Activated CD4-positive, alpha-beta memory T cell treated with anti-CD3 and anti-CD28 coated beads for 36 hours (primary cell): ENCODE results near the gene FUOM. TPM values are rescaled to one million over a fixed set of nuclear protein-coding genes. Genes with fewer than 3 reads are reported as not detected.
A peak's percentile ranks its signal among the peaks of the same experiment; 100 is the strongest.
"Not testable (repeated sequence)": the region's sequence is repeated elsewhere in the genome, so short reads cannot be mapped to it uniquely, and the experiment has no call there.

ENCODE experiments used
- CTCF ChIA-PET: fragments of 350-600 bp; sonication (Branson Sonifier 250); formaldehyde crosslinking; loops from one replicate; lab custom pipeline; 2021; ENCODE audit warnings: antibody characterized with exemption, inconsistent platforms; lab: Charles Lee
- POLR2A ChIA-PET: fragments of 350-600 bp; sonication (Branson Sonifier 250); formaldehyde crosslinking; loops from one replicate; lab custom pipeline; 2021; ENCODE audit warnings: antibody characterized with exemption; lab: Charles Lee
- DNase-seq: peaks from one replicate; pipeline ENCODE4 v3.0.0-alpha.2; 2020
- H3K27ac Mint-ChIP-seq: one replicate; pipeline ENCODE4 v1.8.0; 2021; ENCODE audit warnings: mixed read lengths
- H3K27me3 Mint-ChIP-seq: one replicate; pipeline ENCODE4 v1.8.0; 2021; ENCODE audit warnings: mixed read lengths
- H3K36me3 Mint-ChIP-seq: one replicate; pipeline ENCODE4 v1.8.0; 2021; ENCODE audit warnings: mixed read lengths
- H3K4me1 Mint-ChIP-seq: one replicate; pipeline ENCODE4 v1.8.0; 2021; ENCODE audit warnings: low read depth, mixed read lengths
- H3K4me3 Mint-ChIP-seq: one replicate; pipeline ENCODE4 v1.8.0; 2021; ENCODE audit warnings: mild to moderate bottlenecking, mixed read lengths
- H3K9me3 Mint-ChIP-seq: one replicate; pipeline ENCODE4 v1.8.0; 2021; ENCODE audit warnings: mixed read lengths
- intact Hi-C: fragments of 100-400 bp; cut with micrococcal nuclease; formaldehyde crosslinking; loops from one replicate; pipeline ENCODE4 v1.15.1; 2023
- total RNA-seq, 2 experiments: library from RNA; stranded (reverse); gene quantifications; one replicate each; pipeline ENCODE4 v1.2.3, GENCODE V29; 2021

FUOM gene
- total RNA-seq, 2 experiments from 2014 or later: 46.5 to 49.8 TPM

- DNase-seq, intact Hi-C loops, POLR2A ChIA-PET, H3K27ac Mint-ChIP-seq, H3K9me3 Mint-ChIP-seq, H3K4me3 Mint-ChIP-seq, H3K27me3 Mint-ChIP-seq, H3K36me3 Mint-ChIP-seq: not testable (repeated sequence)
- H3K4me1 Mint-ChIP-seq: peaks cover 35% of the 10 kb centered on the region
- CTCF ChIA-PET: interaction anchor here (1.7 kb wide), 1 partner anchor 57 kb away, joined by 3 read pairs; no protein-coding TSS in a partner anchor
These were observed 29.1 kb upstream of the FUOM start for GRCh38 chr10:133386951-133387350.

- peaks cover 8% of the 10 kb centered on the region for H3K36me3 Mint-ChIP-seq
- no peaks in the 10 kb centered on the region for H3K27me3 Mint-ChIP-seq
- intact Hi-C loops: no loop called here
- no peak for DNase-seq
- POLR2A ChIA-PET: no interaction called here
- H3K4me1 Mint-ChIP-seq: peaks cover 18% of the 10 kb centered on the region
- H3K9me3 Mint-ChIP-seq: no peaks in the 10 kb centered on the region
- CTCF ChIA-PET: no interaction called here
- H3K4me3 Mint-ChIP-seq: no peak overlapping the region
- H3K27ac Mint-ChIP-seq: no peak overlapping the region
These were observed 27.4 kb upstream of the FUOM start for GRCh38 chr10:133385214-133385613.

- intact Hi-C loops: no loop called here
- Mint-ChIP-seq H3K27ac (no peak overlapping the region), H3K9me3 (no peaks in the 10 kb centered on the region), H3K4me1 (peaks cover 11% of the 10 kb centered on the region), H3K27me3 (no peaks in the 10 kb centered on the region), H3K36me3 (peaks cover 8% of the 10 kb centered on the region), H3K4me3 (no peak overlapping the region)
- ChIA-PET POLR2A (no interaction called here), CTCF (no interaction called here)
- DNase-seq: no peak
These were observed 26.3 kb upstream of the FUOM start for GRCh38 chr10:133384071-133384470.

DNA sequence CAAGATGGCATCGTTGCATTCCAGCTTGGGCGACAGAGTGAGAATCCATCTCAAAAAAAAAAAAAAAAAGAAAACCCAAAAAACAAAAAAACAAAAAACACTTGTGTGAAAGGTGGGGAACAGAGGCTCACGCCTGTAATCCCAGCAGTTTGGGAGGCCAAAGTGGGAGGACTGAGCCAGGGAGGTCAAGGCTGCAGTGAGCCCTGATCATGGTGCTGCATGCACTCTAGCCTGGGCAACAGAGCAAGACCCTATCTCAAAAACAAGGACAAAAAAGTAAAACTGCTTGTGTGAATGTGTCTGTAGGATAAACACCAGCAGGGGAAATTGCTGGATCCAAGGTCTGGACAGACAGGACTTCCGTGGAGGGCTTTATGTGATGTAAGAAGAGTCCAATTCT, 25.7 kb upstream of the FUOM start:
- H3K4me1 Mint-ChIP-seq: peaks cover 6% of the 10 kb centered on the region
- intact Hi-C loops: no loop called here

GRCh38 chr10:133381036-133381435, 23.2 kb upstream of the FUOM start:
- ChIA-PET POLR2A (no interaction called here), CTCF (interaction anchor here (1.9 kb wide), 1 partner anchor 51 kb away, joined by 6 read pairs; no protein-coding TSS in a partner anchor)
- intact Hi-C loops: no loop called here
- Mint-ChIP-seq H3K4me1 (no peaks in the 10 kb centered on the region), H3K27ac (no peak overlapping the region), H3K27me3 (no peaks in the 10 kb centered on the region), H3K4me3 (no peak overlapping the region), H3K9me3 (no peaks in the 10 kb centered on the region), H3K36me3 (peaks cover 6% of the 10 kb centered on the region)
- DNase-seq: no peak

More for the DNA sequence above, 25.7 kb upstream of the FUOM start:
- no peak for DNase-seq
- H3K36me3 Mint-ChIP-seq: peaks cover 8% of the 10 kb centered on the region
- CTCF ChIA-PET: no interaction called here
- POLR2A ChIA-PET: no interaction called here
- H3K4me3 Mint-ChIP-seq: no peak overlapping the region
- no peaks in the 10 kb centered on the region for H3K9me3 Mint-ChIP-seq
- no peaks in the 10 kb centered on the region for H3K27me3 Mint-ChIP-seq
- H3K27ac Mint-ChIP-seq: no peak overlapping the region

DNA sequence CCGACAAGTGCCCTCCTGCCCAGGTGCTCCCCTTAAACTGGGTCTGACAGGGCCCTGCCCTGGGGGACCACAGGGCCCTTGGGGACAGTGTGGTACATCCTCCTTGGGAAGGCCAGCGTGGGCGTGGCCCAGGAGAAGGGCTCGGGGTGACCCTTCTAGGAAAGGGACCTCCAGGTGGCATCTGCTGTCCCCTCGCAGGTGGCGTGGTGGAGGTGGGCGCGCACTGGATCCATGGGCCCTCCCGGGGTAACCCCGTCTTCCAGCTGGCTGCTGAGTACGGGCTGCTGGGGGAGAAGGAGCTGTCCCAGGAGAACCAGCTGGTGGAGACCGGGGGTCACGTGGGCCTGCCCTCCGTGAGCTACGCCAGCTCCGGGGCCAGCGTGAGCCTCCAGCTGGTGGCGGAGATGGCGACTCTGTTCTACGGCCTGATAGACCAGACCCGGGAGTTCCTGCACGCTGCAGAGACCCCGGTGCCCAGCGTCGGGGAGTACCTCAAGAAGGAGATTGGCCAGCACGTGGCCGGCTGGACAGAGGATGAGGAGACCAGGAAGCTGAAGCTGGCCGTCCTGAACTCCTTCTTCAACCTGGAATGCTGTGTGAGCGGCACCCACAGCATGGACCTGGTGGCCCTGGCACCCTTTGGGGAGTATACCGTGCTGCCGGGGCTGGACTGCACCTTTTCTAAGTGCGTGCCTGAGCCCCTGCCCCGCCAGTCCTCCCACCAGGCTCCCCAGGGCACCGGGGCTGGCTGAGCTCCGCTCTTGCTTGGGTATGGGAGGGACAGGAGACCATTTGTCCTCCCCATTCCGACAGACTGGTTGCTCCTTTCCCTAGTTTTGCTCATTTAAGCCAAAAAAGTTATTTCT, 22.2 kb upstream of the FUOM start:
- peak overlapping the region; percentile 63 for H3K4me3 Mint-ChIP-seq
- no peak overlapping the region for H3K27ac Mint-ChIP-seq
- POLR2A ChIA-PET: no interaction called here
- DNase-seq: no peak
- peaks cover 6% of the 10 kb centered on the region for H3K36me3 Mint-ChIP-seq
- H3K27me3 Mint-ChIP-seq: no peaks in the 10 kb centered on the region
- no peaks in the 10 kb centered on the region for H3K4me1 Mint-ChIP-seq
- no peaks in the 10 kb centered on the region for H3K9me3 Mint-ChIP-seq
- intact Hi-C loops: loop anchor here (1.0 to 5.0 kb wide), 3 partner anchors 9 to 73 kb away; partner anchors contain the start of genes MTG1, TUBGCP2 and ZNF511
- CTCF ChIA-PET: interaction anchor here (1.2 kb wide), 1 partner anchor 50 kb away, joined by 5 read pairs; no protein-coding TSS in a partner anchor

DNA sequence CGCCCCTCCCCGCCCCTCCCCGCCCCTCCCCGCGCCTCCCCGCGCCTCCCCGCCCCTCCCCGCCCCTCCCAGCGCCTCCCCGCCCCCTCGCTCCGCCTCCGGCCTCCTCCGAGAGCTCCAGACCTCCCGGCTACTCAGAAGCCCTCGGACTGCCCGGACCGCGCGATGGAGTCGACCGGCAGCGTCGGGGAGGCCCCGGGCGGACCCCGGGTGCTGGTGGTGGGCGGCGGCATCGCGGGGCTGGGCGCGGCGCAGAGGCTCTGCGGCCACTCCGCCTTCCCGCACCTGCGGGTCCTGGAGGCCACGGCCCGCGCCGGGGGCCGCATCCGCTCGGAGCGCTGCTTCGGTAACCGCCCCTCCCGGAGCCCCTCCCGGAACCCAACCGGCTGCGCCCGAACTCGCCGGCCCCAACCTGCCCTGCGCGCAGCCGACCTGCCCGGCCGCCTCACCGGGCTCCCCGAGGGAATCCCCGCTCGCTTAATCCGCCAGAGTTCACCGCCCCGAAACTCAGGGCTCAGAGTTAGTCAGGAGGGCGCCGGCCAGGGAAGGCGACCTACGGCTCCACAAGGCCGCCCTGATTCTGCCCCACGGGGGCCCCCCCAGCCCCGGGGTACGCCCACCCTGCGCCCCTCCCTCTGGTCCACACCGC, 21.5 kb upstream of the FUOM start, which contains the start of gene PAOX:
TSS of gene PAOX (plus strand) at position 111 of the 649 bp plus-strand sequence. CDS start at position 166, 55 bp downstream.
- no peaks in the 10 kb centered on the region for H3K9me3 Mint-ChIP-seq
- H3K36me3 Mint-ChIP-seq: peaks cover 2% of the 10 kb centered on the region
- H3K4me3 Mint-ChIP-seq: peak within 1 kb of the TSS; percentile 73
- ChIA-PET CTCF (interaction anchor here (1.2 kb wide), 1 partner anchor 50 kb away, joined by 5 read pairs; no protein-coding TSS in a partner anchor), POLR2A (interaction anchor here (1.4 kb wide), 1 partner anchor 12 kb away, joined by 3 read pairs; no protein-coding TSS in a partner anchor)
- peak; percentile 79 for DNase-seq
- no peak within 1 kb of the TSS for H3K27ac Mint-ChIP-seq
- no peaks in the 10 kb centered on the region for H3K4me1 Mint-ChIP-seq
- intact Hi-C loops: loop anchor here (1.0 to 5.0 kb wide), 3 partner anchors 10 to 72 kb away; partner anchors contain the start of genes MTG1, TUBGCP2 and ZNF511
- H3K27me3 Mint-ChIP-seq: no peaks in the 10 kb centered on the region

- H3K36me3 Mint-ChIP-seq: no peaks in the 10 kb centered on the region
- intact Hi-C loops: loop anchor here (1.0 to 5.0 kb wide), 3 partner anchors 11 to 71 kb away; partner anchors contain the start of genes MTG1, TUBGCP2 and ZNF511
- ChIA-PET CTCF (interaction anchor here (0.8 kb wide), 1 partner anchor 12 kb away, joined by 3 read pairs; no protein-coding TSS in a partner anchor), POLR2A (interaction anchor here (1.4 kb wide), 1 partner anchor 13 kb away, joined by 3 read pairs; no protein-coding TSS in a partner anchor)
- H3K9me3 Mint-ChIP-seq: no peaks in the 10 kb centered on the region
- H3K27ac Mint-ChIP-seq: no peak overlapping the region
- H3K4me1 Mint-ChIP-seq: peaks cover 2% of the 10 kb centered on the region
- peak; percentile 71 for DNase-seq
- no peaks in the 10 kb centered on the region for H3K27me3 Mint-ChIP-seq
- H3K4me3 Mint-ChIP-seq: peak overlapping the region; percentile 73
These were observed 20.7 kb upstream of the FUOM start for GRCh38 chr10:133378251-133379096.

DNA sequence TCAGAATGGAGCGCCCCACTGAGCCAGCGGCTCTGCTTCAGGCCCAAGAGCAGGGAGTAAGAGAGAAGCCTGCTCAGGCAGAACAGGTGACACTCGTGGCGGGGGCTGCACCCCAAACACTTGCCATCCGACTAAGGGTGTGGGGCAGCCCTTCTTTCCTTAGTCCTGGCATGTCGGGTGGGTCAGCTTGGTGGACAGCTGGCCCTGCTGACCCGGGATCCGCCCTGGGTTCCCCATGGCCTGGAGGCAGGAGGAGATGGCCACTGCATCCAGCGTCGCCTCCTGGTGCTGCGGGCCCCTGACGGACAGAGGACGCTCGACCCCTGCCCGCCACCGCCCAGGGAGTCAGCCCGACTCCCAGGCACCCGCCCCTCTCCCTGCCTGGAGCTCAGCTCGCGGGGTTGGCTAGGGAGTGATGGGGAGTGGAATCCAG, 20.0 kb upstream of the FUOM start:
- no peaks in the 10 kb centered on the region for H3K9me3 Mint-ChIP-seq
- no peaks in the 10 kb centered on the region for H3K36me3 Mint-ChIP-seq
- ChIA-PET CTCF (interaction anchor here (0.8 kb wide), 1 partner anchor 13 kb away, joined by 3 read pairs; no protein-coding TSS in a partner anchor), POLR2A (interaction anchor here (1.4 kb wide), 1 partner anchor 13 kb away, joined by 3 read pairs; no protein-coding TSS in a partner anchor)
- intact Hi-C loops: loop anchor here (2.0 to 5.0 kb wide), 2 partner anchors 17 to 71 kb away; partner anchors contain the start of genes MTG1, TUBGCP2 and ZNF511
- no peak for DNase-seq
- no peaks in the 10 kb centered on the region for H3K27me3 Mint-ChIP-seq
- H3K4me1 Mint-ChIP-seq: peaks cover 2% of the 10 kb centered on the region
- no peak overlapping the region for H3K27ac Mint-ChIP-seq
- peak overlapping the region; percentile 73 for H3K4me3 Mint-ChIP-seq

GRCh38 chr10:133377025-133377817, 19.4 kb upstream of the FUOM start:
- Mint-ChIP-seq H3K36me3 (no peaks in the 10 kb centered on the region), H3K9me3 (no peaks in the 10 kb centered on the region), H3K27me3 (no peaks in the 10 kb centered on the region), H3K27ac (no peak overlapping the region), H3K4me1 (peaks cover 2% of the 10 kb centered on the region), H3K4me3 (peak overlapping the region; percentile 20)
- no peak for DNase-seq
- ChIA-PET CTCF (no interaction called here), POLR2A (no interaction called here)
- intact Hi-C loops: loop anchor here (5.0 kb wide), 1 partner anchor 70 kb away; the partner anchor contains the start of genes TUBGCP2 and ZNF511
